HepG2 (cell line): ENCODE data around the gene ZNF429. TPM values are rescaled to one million over a fixed set of nuclear protein-coding genes. Genes with fewer than 3 reads are reported as not detected.

Source experiments
- ATAC-seq: fragments of 200-7000 bp; cut with Tn5 transposase; 3 replicates; pipeline ENCODE4 v1.9.1; 2020; ENCODE audit warnings: mild to moderate bottlenecking, moderate library complexity
- BruUV-seq: library from RNA; stranded (reverse); fragments of 400-500 nt; replicated peaks from 2 replicates; lab custom pipeline; 2021; lab: Mats Ljungman, UMichigan
- CTCF ChIA-PET: fragments of 300-600 bp; formaldehyde crosslinking; extraction: SDS; loops from one replicate; lab custom pipeline; 2021; ENCODE audit warnings: low total read pairs, inconsistent platforms, low intra/inter-chr PET ratio; lab: Yijun Ruan, JAX
- POLR2A ChIA-PET: fragments of 350-600 bp; sonication (Branson Sonifier 250); formaldehyde crosslinking; loops from one replicate; lab custom pipeline; 2020; ENCODE audit warnings: antibody characterized with exemption, inconsistent platforms; lab: Yijun Ruan, JAX
- DNase-seq: peaks from one replicate; pipeline ENCODE4 v3.0.0-alpha.2; 2015; ENCODE audit warnings: low spot score
- FAIRE-seq: peaks from 3 replicates; lab custom pipeline; 2011; peaks lifted over from hg19 to GRCh38; lab: Jason Lieb, UNC
- H2AFZ ChIP-seq: one replicate; pipeline ENCODE4 v1.6.1; 2011; ENCODE audit warnings: low read length, inconsistent platforms
- H3K27ac ChIP-seq: fragments of 300-600 bp; 3 replicates; pipeline ENCODE4 v1.8.0; 2011; ENCODE audit warnings: mixed run types, mild to moderate bottlenecking, mixed read lengths, low read length, inconsistent platforms; ENCODE audit not compliant: insufficient read depth; ENCODE audit errors: extremely low read length
- H3K27me3 ChIP-seq, 2 experiments: fragments of 200-600 bp in 1 of 2; 2 replicates in 1 of 2; 3 replicates in 1 of 2; pipeline versions ENCODE4 v1.6.0 to v1.8.0; 2011; ENCODE audit warnings: low read length in 2 of 2, mild to moderate bottlenecking in 2 of 2, moderate library complexity in 2 of 2, inconsistent platforms in 1 of 2; ENCODE audit not compliant: insufficient read depth in 2 of 2, control insufficient read depth in 1 of 2
- H3K36me3 ChIP-seq, 2 experiments: fragments of 200-600 bp in 1 of 2; replicated peaks in 1 of 2; 2 replicates in 1 of 2; 3 replicates in 1 of 2; pipeline versions ENCODE4 v1.5.1 to v1.8.0; 2011; ENCODE audit warnings: low read length in 2 of 2, inconsistent platforms in 1 of 2; ENCODE audit not compliant: insufficient read depth in 2 of 2, control insufficient read depth in 1 of 2
- H3K4me1 ChIP-seq: 2 replicates; pipeline ENCODE4 v1.5.1; 2012; ENCODE audit warnings: low read length, inconsistent platforms; ENCODE audit not compliant: insufficient read depth
- H3K4me2 ChIP-seq: 2 replicates; pipeline ENCODE4 v1.6.0; 2011; ENCODE audit warnings: low read depth, low read length, inconsistent platforms
- H3K4me3 ChIP-seq, 3 experiments: fragments of 200-600 bp in 1 of 3; sonication (generic), shearing (Covaris generic) in 1 of 3; replicated peaks in 1 of 3; 2 replicates each; pipeline ENCODE4 v1.5.1; 2011 to 2016; ENCODE audit warnings: low read length in 3 of 3, inconsistent platforms in 2 of 3, low read depth in 2 of 3, mild to moderate bottlenecking in 2 of 3, control low read depth in 1 of 3, mixed read lengths in 1 of 3; ENCODE audit not compliant: insufficient read depth in 1 of 3
- H3K79me2 ChIP-seq: one replicate; pipeline ENCODE4 v1.6.1; 2011; ENCODE audit warnings: low read length, inconsistent platforms; ENCODE audit not compliant: insufficient read depth
- H3K9ac ChIP-seq: 2 replicates; pipeline ENCODE4 v1.6.0; 2011; ENCODE audit warnings: mild to moderate bottlenecking, low read depth, low read length, inconsistent platforms; ENCODE audit not compliant: insufficient read depth
- H3K9me3 ChIP-seq: 2 replicates; pipeline ENCODE4 v1.5.1; 2012; ENCODE audit warnings: mild to moderate bottlenecking, low read length
- H4K20me1 ChIP-seq: 2 replicates; pipeline ENCODE4 v1.6.0; 2011; ENCODE audit warnings: inconsistent platforms, mild to moderate bottlenecking, low read length, moderate library complexity; ENCODE audit not compliant: insufficient read depth
- GABPA ChIP-seq, 2 experiments: IDR thresholded peaks; 2 replicates each; pipeline ENCODE4 v1.6.1; 2011 to 2016; ENCODE audit warnings: low read depth in 2 of 2, low read length in 1 of 2, missing biosample characterization in 1 of 2, missing genetic modification characterization in 1 of 2
- NFYC ChIP-seq: IDR thresholded peaks from 2 replicates; pipeline ENCODE4 v1.6.1; 2016; ENCODE audit warnings: missing genetic modification reagents, missing compliant biosample characterization
- ZFP90 ChIP-seq: sonication (generic); formaldehyde crosslinking; IDR thresholded peaks from 2 replicates; pipeline ENCODE4 v1.8.0; 2022; ENCODE audit warnings: missing genetic modification reagents, mild to moderate bottlenecking, inconsistent platforms, borderline replicate concordance
- ZNF883 ChIP-seq: sonication (generic); formaldehyde crosslinking; IDR thresholded peaks from 2 replicates; pipeline ENCODE4 v1.5.1; 2020; ENCODE audit warnings: mild to moderate bottlenecking, missing genetic modification reagents; ENCODE audit errors: not compliant biosample characterization
- WGBS: methylation state at CpG from one replicate; pipeline ENCODE4 v1.1.6; 2017; ENCODE audit warnings: low lambda C conversion rate; 5-methylcytosine and 5-hydroxymethylcytosine counted together
- in situ Hi-C: cut with HindIII; loops from 2 replicates; pipeline ENCODE4 v1.10.0; 2017; ENCODE audit warnings: low pct_unique_long_range_greater_than_20kb; ENCODE audit not compliant: extremely low pct_ligation_motif_present
- intact Hi-C: fragments of 100-400 bp; cut with micrococcal nuclease; formaldehyde crosslinking; loops from one replicate; pipeline ENCODE4 v1.10.0; 2022; ENCODE audit not compliant: unreplicated experiment
- polyA plus RNA-seq, 8 experiments: library from polyadenylated mRNA; depleted of rRNA in 3 of 8; stranded (reverse) in 7 of 8; unstranded in 1 of 8; fragments of >200 nt; fragmentation: Illumina TruSeq in 4 of 8; extraction: Trizol in 4 of 8; gene quantifications; 2 replicates each; pipeline versions ENCODE4 v1.2.1 to v1.2.3, GENCODE V29; 2011 to 2016; ENCODE audit warnings: low read depth in 4 of 8, missing spikeins in 1 of 8, mixed read lengths in 1 of 8; ENCODE audit not compliant: insufficient read depth in 1 of 8
- total RNA-seq, 5 experiments: library from RNA; depleted of rRNA; stranded (reverse); fragments of >200 nt; fragmentation: Illumina TruSeq; extraction: Trizol; gene quantifications; 2 replicates each; pipeline ENCODE4 v1.2.3, GENCODE V29; 2016; ENCODE audit warnings: low read depth in 1 of 5
- TF ChIP-seq, protein P1 (sequence below): sonication (generic); formaldehyde crosslinking; IDR thresholded peaks from 2 replicates; pipeline ENCODE4 v1.5.1; 2020; ENCODE audit warnings: missing genetic modification reagents, mild to moderate bottlenecking, borderline replicate concordance
- TF ChIP-seq, protein P2 (sequence below): sonication (generic); formaldehyde crosslinking; IDR thresholded peaks from 2 replicates; pipeline ENCODE4 v1.4.0; 2020; ENCODE audit warnings: mild to moderate bottlenecking, missing genetic modification reagents
- TF ChIP-seq, protein P3 (sequence below): sonication (generic); formaldehyde crosslinking; IDR thresholded peaks from 2 replicates; pipeline ENCODE4 v1.4.0; 2020; ENCODE audit warnings: low read depth, missing genetic modification reagents

The ZNF429 gene
- total and polyA plus RNA-seq, 2 of the 13 experiments (the other 11 are each of a cell fraction or from before 2014, with no cell fraction given), result 3.3 to 3.4 TPM

DNA sequence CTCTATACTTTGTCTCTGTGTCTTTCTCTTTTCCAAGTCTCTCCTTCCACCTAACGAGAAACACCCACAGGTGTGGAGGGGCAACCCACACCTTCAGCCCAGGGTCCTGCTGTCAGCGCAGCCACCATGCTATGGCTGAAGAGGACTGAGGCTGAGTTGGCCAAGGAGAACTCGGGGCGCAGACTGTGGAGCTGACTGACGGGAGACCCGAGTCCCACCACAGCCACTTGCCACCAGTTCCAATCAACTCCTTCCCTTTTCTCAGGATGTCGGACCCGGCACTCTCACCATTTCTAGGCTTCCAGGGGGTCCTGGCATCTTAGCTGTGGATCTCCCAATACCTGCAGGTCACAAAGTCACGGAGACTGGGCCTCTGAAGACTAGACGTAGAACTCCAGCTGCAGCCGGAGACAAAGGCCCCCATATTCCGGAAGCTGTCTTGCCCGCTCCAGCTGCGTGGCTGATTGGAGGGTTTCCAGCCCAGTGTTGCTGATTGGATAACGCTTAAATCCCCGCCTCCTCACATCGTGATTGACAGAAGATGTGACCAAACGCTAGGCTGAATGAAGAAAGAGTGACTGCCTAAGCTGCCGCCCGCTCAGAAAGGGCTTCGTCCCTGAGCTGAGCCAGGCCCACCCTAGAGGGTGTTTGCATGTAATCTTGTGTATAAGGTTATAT, 63.6 kb downstream of the ZNF429 start:
- H3K4me2 ChIP-seq, result no peak overlapping the region
- BruUV-seq, result no TSS peak
- FAIRE-seq, result no peak
- POLR2A ChIA-PET, result no interaction called here
- intact Hi-C loops (no loop called here), in situ Hi-C loops (no loop called here)
- H3K79me2 ChIP-seq, result no peaks in the 10 kb centered on the region
- no peak for DNase-seq
- no peak for ATAC-seq
- H3K4me1 ChIP-seq, result no peaks in the 10 kb centered on the region
- H3K9me3 ChIP-seq, result peaks cover 70% of the 10 kb centered on the region
- H3K4me3 ChIP-seq, result no peak overlapping the region
- H2AFZ ChIP-seq, result no peak overlapping the region
- H3K36me3 ChIP-seq, result no peaks in the 10 kb centered on the region
- H3K9ac ChIP-seq, result no peak overlapping the region
- 51% methylated on average over 19 of the region's 21 CpGs for WGBS
- TF ChIP-seq GABPA (IDR thresholded peaks at IDR 0.05; ENCODE audit: low read depth, low read length) (no peak), GABPA (CRISPR knock-in tag; IDR thresholded peaks at IDR 0.05; ENCODE audit: low read depth) (0 out of 2 replicates have a peak, but pooled peaks have one; percentile 23), ZFP90 (CRISPR knock-in tag) (no peak), ZNF883 (CRISPR knock-in tag) (no peak), NFYC (peak; percentile 49; the same call in 1 of the 2 replicates)
- TF ChIP-seq, protein P1, sequence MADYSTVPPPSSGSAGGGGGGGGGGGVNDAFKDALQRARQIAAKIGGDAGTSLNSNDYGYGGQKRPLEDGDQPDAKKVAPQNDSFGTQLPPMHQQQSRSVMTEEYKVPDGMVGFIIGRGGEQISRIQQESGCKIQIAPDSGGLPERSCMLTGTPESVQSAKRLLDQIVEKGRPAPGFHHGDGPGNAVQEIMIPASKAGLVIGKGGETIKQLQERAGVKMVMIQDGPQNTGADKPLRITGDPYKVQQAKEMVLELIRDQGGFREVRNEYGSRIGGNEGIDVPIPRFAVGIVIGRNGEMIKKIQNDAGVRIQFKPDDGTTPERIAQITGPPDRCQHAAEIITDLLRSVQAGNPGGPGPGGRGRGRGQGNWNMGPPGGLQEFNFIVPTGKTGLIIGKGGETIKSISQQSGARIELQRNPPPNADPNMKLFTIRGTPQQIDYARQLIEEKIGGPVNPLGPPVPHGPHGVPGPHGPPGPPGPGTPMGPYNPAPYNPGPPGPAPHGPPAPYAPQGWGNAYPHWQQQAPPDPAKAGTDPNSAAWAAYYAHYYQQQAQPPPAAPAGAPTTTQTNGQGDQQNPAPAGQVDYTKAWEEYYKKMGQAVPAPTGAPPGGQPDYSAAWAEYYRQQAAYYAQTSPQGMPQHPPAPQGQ (CRISPR knock-in tag), result no peak
- TF ChIP-seq, protein P2, sequence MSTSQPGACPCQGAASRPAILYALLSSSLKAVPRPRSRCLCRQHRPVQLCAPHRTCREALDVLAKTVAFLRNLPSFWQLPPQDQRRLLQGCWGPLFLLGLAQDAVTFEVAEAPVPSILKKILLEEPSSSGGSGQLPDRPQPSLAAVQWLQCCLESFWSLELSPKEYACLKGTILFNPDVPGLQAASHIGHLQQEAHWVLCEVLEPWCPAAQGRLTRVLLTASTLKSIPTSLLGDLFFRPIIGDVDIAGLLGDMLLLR (CRISPR knock-in tag), result no peak
- TF ChIP-seq, protein P3, sequence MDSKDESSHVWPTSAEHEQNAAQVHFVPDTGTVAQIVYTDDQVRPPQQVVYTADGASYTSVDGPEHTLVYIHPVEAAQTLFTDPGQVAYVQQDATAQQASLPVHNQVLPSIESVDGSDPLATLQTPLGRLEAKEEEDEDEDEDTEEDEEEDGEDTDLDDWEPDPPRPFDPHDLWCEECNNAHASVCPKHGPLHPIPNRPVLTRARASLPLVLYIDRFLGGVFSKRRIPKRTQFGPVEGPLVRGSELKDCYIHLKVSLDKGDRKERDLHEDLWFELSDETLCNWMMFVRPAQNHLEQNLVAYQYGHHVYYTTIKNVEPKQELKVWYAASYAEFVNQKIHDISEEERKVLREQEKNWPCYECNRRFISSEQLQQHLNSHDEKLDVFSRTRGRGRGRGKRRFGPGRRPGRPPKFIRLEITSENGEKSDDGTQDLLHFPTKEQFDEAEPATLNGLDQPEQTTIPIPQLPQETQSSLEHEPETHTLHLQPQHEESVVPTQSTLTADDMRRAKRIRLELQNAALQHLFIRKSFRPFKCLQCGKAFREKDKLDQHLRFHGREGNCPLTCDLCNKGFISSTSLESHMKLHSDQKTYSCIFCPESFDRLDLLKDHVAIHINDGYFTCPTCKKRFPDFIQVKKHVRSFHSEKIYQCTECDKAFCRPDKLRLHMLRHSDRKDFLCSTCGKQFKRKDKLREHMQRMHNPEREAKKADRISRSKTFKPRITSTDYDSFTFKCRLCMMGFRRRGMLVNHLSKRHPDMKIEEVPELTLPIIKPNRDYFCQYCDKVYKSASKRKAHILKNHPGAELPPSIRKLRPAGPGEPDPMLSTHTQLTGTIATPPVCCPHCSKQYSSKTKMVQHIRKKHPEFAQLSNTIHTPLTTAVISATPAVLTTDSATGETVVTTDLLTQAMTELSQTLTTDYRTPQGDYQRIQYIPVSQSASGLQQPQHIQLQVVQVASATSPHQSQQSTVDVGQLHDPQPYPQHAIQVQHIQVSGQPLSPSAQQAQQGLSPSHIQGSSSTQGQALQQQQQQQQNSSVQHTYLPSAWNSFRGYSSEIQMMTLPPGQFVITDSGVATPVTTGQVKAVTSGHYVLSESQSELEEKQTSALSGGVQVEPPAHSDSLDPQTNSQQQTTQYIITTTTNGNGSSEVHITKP, result no peak
- no peak overlapping the region for H3K27ac ChIP-seq
- H3K27me3 ChIP-seq, result no peaks in the 10 kb centered on the region
- no peaks in the 10 kb centered on the region for H4K20me1 ChIP-seq
- CTCF ChIA-PET, result no interaction called here
